ENCODE measurements around the gene HDAC4. TPM values are rescaled to one million over a fixed set of nuclear protein-coding genes. Genes with fewer than 3 reads are reported as not detected.
A peak's percentile ranks its signal among the peaks of the same experiment; 100 is the strongest.

The HDAC4 gene
- total RNA-seq, 1 donor from 2014 or later: 65.7 TPM

DNA sequence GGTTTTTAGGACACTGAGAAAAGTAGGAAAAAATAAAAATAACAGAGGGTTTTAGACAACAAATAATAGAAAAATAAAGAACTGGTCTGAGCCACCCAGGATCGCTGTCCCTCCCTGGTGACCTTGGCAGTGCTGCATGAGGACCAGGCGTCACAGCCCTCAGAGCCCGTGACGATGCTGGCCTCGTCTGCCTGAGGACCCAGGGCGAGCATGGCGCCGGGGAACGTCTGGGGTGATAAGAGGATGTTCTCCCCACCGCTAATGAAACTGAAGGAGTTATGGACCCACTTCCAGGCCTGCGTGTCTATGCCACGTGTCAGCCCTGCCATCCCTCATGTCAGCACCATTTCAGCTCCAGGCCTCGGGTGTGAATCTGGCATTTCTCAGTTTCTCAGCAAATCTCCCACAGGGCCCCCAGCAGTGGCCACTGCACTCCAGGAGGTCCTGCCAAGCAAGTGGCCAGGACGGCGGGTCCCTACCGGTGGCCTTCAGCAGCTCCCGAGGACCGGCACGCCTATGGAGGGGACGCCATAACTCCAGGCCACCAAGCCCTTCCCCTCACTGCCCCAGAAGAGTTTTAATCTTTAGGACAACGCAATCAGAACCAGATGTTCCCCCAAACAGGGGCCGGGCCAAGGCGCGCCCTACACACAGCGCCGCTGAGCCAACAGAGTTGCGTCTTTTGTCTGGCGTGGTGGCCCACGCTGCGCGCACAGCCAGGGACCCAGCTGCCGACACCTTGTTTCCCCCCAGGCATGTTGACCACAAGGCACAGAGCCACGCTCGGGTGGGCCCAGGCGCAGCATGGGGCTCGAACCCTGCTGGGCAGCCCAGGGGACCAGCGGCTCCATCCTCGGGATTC, 373.2 kb downstream of the HDAC4 start:
- H3K4me1 ChIP-seq: peaks cover 7 to 13% of the 10 kb centered on the region in 2 donors
- intact Hi-C loops (cut with DNase I): no loop called here
- TF ChIP-seq, protein P1, sequence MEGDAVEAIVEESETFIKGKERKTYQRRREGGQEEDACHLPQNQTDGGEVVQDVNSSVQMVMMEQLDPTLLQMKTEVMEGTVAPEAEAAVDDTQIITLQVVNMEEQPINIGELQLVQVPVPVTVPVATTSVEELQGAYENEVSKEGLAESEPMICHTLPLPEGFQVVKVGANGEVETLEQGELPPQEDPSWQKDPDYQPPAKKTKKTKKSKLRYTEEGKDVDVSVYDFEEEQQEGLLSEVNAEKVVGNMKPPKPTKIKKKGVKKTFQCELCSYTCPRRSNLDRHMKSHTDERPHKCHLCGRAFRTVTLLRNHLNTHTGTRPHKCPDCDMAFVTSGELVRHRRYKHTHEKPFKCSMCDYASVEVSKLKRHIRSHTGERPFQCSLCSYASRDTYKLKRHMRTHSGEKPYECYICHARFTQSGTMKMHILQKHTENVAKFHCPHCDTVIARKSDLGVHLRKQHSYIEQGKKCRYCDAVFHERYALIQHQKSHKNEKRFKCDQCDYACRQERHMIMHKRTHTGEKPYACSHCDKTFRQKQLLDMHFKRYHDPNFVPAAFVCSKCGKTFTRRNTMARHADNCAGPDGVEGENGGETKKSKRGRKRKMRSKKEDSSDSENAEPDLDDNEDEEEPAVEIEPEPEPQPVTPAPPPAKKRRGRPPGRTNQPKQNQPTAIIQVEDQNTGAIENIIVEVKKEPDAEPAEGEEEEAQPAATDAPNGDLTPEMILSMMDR (IDR thresholded peaks at IDR 0.05): no peak

DNA sequence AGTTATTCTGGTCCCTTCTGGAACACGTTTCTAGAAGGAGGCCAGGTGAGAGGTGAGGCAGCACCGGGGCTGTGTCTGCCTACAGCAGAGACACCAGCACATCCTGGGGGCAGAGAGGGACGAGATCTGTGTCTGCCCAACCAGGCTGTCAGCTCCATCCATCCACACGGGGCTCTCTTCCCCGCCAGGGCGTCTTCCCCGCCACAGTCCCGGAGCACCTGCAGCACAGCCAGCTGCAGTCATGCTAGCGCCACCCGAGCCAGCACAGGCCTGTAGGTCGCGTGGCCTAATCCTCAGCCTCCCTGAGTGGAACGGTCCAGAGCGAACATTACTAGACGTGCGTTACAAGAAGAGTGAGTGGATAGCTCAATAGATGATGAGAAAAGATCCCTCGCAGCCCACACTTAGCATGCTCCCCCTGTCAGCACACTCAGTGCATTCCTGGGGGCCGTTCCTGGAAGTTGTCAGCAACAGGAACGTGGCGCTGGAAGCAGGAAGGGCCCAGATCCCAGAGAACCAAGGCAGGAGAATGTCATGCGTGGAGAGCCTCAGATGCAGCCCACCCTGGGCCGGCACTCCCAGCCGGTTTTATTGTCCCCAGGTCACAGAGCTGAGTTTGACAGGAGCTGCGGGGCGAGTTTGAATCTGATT, 374.0 kb downstream of the HDAC4 start:
- no peak for DNase-seq (ENCODE audit: low spot score in 2 of 2)
- Histone ChIP-seq H3K9me3 (no peaks in the 10 kb centered on the region), H3K27me3 (no peaks in the 10 kb centered on the region), H3K36me3 (no peaks in the 10 kb centered on the region), H3K4me1 (peaks cover 7 to 13% of the 10 kb centered on the region in 2 donors), H3K27ac (no peak overlapping the region), H3K4me3 (no peak overlapping the region)
- TF ChIP-seq, protein P1 (IDR thresholded peaks at IDR 0.05): no peak
- intact Hi-C loops (cut with DNase I): no loop called here

More for the DNA sequence above, 373.2 kb downstream of the HDAC4 start:
- no peak for DNase-seq (ENCODE audit: low spot score in 2 of 2)
- Histone ChIP-seq H3K36me3 (no peaks in the 10 kb centered on the region), H3K9me3 (no peaks in the 10 kb centered on the region), H3K27me3 (no peaks in the 10 kb centered on the region), H3K27ac (no peak overlapping the region), H3K4me3 (no peak overlapping the region)

DNA sequence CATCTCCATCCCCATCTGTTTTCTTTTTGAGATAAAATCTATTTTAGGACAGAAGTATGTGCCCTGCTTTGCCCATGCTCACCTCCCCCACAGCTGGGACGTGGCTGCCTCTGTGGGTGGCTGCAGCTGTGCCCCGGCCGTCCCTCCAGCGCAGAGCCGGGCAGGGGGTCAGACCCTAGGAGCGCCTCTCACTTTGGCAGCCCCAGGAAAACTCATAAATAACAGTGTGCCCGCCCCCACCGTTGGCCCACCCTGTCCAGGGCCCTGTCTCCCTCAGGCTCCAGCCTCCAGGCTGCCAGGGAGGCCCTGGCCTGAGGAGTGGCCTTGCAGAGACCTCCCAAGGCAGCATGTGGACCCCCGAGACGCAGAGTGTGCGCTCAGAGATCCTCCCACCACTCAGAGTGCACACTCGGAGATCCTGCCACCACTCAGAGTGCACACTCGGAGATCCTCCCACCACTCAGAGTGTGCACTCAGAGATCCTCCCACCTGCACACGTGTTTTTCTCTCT, 374.8 kb downstream of the HDAC4 start:
- H3K4me3 ChIP-seq: no peak overlapping the region
- H3K27me3 ChIP-seq: no peaks in the 10 kb centered on the region
- no peaks in the 10 kb centered on the region for H3K36me3 ChIP-seq
- no peak overlapping the region for H3K27ac ChIP-seq
- intact Hi-C loops (cut with DNase I): no loop called here
- DNase-seq (ENCODE audit: low spot score in 2 of 2): no peak
- TF ChIP-seq, protein P1 (IDR thresholded peaks at IDR 0.05): no peak
- peaks cover 7 to 13% of the 10 kb centered on the region in 2 donors for H3K4me1 ChIP-seq
- H3K9me3 ChIP-seq: no peaks in the 10 kb centered on the region

DNA sequence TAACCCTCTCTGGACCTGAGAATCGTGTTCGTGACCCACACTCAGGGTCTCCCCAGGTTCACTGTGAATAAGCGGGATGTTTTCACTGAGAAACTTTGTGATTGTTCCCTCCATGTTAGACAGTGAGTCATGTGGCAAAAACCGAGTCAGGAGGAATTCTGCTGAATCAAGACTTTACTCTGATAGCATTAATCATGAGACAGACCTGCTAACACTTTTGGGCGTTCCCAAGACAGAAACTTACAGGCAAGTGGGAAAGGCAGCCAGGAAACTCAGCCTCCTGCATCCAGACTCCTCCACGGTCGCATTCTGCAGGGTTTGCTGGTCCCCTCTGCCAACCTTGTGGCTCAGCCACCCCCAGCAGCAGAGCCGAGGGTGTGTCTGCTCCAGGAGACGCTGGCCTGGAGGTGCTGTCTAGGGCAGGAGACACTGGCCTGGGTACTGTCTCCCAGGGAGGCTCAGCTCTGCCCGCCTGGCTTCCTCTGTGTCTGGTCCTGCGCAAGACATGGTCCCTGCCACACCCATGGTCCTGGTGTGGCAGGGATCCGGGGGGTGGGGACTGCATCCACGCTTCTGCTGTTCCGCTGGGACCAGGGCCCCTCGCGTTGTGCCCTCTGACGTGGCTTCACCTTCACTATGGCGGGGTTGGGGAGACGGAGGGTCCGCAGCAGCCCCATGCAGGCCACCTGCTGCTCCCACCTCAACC, 375.6 kb downstream of the HDAC4 start:
- Histone ChIP-seq H3K4me3 (no peak overlapping the region), H3K4me1 (peaks cover 7 to 13% of the 10 kb centered on the region in 2 donors), H3K36me3 (no peaks in the 10 kb centered on the region), H3K9me3 (no peaks in the 10 kb centered on the region), H3K27me3 (no peaks in the 10 kb centered on the region), H3K27ac (peak overlapping the region in 1 of 2 donors; percentile 11)
- DNase-seq (ENCODE audit: low spot score in 2 of 2): no peak
- intact Hi-C loops (cut with DNase I): no loop called here
- TF ChIP-seq, protein P1 (IDR thresholded peaks at IDR 0.05): no peak

DNA sequence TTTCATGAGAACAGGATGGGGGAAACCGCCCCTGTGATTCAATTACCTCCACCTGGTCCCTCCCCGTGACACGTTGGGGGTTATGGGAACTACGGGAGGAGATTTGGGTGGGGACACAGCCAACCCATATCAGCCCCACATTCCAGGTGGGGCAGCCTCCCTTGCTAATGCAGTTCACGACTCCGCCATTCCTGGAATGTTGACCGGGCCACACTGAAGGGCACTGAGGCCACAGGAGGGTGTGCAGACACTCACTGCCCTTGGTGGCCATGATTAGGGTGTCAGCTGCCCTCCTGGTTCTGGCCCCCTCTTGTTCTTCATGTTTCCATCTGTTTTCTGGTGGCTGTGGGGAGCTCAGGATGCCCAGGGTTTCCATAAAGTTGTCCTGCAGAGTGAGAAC, 376.6 kb downstream of the HDAC4 start:
- Histone ChIP-seq H3K9me3 (no peaks in the 10 kb centered on the region), H3K27me3 (no peaks in the 10 kb centered on the region), H3K4me1 (peaks cover 7 to 13% of the 10 kb centered on the region in 2 donors), H3K27ac (peak overlapping the region in 1 of 2 donors; percentile 11), H3K36me3 (no peaks in the 10 kb centered on the region), H3K4me3 (no peak overlapping the region)
- DNase-seq (ENCODE audit: low spot score in 2 of 2): no peak
- intact Hi-C loops (cut with DNase I): no loop called here
- TF ChIP-seq, protein P1 (IDR thresholded peaks at IDR 0.05): no peak
